22Rv1 (cell line): ENCODE data around the gene ORC2.

Source experiments
- ZFX ChIP-seq: fragments of 450-650 bp; IDR thresholded peaks from 2 replicates; pipeline ENCODE4 v1.6.1; 2017; ENCODE audit warnings: antibody characterized with exemption, borderline replicate concordance
- TF ChIP-seq, protein P1 (sequence below): fragments of 450-650 bp; IDR thresholded peaks from 2 replicates; pipeline ENCODE4 v1.5.1; 2017; ENCODE audit warnings: mild to moderate bottlenecking

DNA sequence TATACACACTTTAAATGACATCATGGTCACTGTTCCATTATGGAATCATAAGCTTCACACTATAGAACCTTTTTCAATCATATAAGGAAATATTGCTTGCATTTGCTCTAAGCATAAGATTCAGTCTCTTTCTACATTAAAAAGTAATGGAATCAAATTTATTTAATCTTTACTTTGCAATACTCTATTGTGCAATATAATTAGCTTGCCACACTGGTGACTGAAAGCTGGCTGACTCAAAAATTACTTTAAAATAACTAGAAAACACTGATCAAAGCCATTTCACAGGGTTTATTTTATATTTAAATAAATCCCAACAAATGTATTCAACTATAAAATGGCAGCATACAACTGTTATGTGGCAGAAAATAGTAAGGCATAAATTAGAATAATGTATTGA is 13.2 kb upstream of the ORC2 start:
- TF ChIP-seq, protein P1, sequence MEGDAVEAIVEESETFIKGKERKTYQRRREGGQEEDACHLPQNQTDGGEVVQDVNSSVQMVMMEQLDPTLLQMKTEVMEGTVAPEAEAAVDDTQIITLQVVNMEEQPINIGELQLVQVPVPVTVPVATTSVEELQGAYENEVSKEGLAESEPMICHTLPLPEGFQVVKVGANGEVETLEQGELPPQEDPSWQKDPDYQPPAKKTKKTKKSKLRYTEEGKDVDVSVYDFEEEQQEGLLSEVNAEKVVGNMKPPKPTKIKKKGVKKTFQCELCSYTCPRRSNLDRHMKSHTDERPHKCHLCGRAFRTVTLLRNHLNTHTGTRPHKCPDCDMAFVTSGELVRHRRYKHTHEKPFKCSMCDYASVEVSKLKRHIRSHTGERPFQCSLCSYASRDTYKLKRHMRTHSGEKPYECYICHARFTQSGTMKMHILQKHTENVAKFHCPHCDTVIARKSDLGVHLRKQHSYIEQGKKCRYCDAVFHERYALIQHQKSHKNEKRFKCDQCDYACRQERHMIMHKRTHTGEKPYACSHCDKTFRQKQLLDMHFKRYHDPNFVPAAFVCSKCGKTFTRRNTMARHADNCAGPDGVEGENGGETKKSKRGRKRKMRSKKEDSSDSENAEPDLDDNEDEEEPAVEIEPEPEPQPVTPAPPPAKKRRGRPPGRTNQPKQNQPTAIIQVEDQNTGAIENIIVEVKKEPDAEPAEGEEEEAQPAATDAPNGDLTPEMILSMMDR = no peak
- TF ChIP-seq ZFX = no peak
